Measurements from ENCODE around the gene MLANA. TPM values are rescaled to one million over a fixed set of nuclear protein-coding genes. Genes with fewer than 3 reads are reported as not detected.

The MLANA gene, protein sequence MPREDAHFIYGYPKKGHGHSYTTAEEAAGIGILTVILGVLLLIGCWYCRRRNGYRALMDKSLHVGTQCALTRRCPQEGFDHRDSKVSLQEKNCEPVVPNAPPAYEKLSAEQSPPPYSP
- not detected for total RNA-seq
- long read RNA-seq, result 0 reads

GRCh38 chr9:5890641-5891040, at the start of gene MLANA:
Gene MLANA, plus strand, starts transcription at chr9:5890889. Its CDS starts 1,586 bp downstream, at chr9:5892475.
- TF ChIP-seq, protein P1, sequence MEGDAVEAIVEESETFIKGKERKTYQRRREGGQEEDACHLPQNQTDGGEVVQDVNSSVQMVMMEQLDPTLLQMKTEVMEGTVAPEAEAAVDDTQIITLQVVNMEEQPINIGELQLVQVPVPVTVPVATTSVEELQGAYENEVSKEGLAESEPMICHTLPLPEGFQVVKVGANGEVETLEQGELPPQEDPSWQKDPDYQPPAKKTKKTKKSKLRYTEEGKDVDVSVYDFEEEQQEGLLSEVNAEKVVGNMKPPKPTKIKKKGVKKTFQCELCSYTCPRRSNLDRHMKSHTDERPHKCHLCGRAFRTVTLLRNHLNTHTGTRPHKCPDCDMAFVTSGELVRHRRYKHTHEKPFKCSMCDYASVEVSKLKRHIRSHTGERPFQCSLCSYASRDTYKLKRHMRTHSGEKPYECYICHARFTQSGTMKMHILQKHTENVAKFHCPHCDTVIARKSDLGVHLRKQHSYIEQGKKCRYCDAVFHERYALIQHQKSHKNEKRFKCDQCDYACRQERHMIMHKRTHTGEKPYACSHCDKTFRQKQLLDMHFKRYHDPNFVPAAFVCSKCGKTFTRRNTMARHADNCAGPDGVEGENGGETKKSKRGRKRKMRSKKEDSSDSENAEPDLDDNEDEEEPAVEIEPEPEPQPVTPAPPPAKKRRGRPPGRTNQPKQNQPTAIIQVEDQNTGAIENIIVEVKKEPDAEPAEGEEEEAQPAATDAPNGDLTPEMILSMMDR (IDR thresholded peaks at IDR 0.05), result no peak
- H3K27ac ChIP-seq, result no peak within 1 kb of the TSS
- no peaks in the 10 kb centered on the region for H3K27me3 ChIP-seq
- H3K36me3 ChIP-seq, result no peaks in the 10 kb centered on the region
- no peak for DNase-seq
- ATAC-seq, result no peak
- no peaks in the 10 kb centered on the region for H3K4me1 ChIP-seq
- H3K9me3 ChIP-seq, result no peaks in the 10 kb centered on the region
- intact Hi-C loops (cut with DNase I), result no loop called here
- no peak within 1 kb of the TSS for H3K4me3 ChIP-seq

DNA sequence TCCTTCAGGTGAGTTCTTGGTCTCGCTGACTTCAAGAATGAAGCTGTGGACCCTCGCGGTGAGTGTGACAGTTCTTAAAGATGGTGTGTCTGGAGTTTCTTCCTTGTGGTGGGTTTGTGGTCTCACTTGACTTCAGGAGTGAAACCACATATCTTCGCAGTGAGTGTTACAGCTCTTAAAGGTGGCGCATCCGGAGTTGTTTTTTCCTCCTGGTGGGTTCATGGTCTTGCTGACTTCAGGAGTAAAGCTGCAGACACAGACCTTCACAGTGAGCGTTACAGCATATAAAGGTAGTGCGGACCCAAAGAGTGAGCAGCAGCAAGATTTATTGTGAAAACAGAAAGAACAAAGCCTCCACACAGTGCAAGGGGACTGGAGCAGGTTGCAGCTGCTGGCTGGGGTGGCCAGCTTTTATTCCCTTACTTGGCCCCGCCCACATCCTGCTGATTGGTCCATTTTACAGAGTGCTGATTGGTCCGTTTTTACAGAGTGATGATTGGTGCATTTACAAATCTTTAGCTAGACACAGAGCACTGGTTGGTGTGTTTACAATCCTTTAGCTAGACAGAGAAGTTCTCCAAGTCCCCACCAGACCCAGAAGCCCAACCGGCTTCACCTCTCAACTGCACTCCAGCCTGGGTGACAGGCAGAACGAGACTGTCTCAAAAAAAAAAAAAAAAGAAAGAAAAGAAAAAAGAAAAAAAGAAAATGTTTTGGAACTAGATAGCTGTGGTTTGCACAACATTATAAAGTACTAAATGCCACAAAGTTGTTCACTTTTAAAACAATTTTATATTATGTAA, 48.7 kb upstream of the MLANA start:
- Histone ChIP-seq H3K4me1 (peaks cover 16% of the 10 kb centered on the region), H3K9me3 (no peaks in the 10 kb centered on the region), H3K27me3 (no peaks in the 10 kb centered on the region), H3K36me3 (no peaks in the 10 kb centered on the region), H3K27ac (no peak overlapping the region), H3K4me3 (no peak overlapping the region)
- intact Hi-C loops (cut with DNase I), result no loop called here
- TF ChIP-seq, protein P1 (IDR thresholded peaks at IDR 0.05), result no peak
- DNase-seq, result no peak
- ATAC-seq, result no peak

- no peak for DNase-seq
- intact Hi-C loops (cut with DNase I), result no loop called here
- no peaks in the 10 kb centered on the region for H3K9me3 ChIP-seq
- no peak for ATAC-seq
- H3K4me1 ChIP-seq, result peaks cover 16% of the 10 kb centered on the region
- no peaks in the 10 kb centered on the region for H3K27me3 ChIP-seq
- no peak overlapping the region for H3K4me3 ChIP-seq
- peak overlapping the region; percentile 48 for H3K27ac ChIP-seq
- H3K36me3 ChIP-seq, result no peaks in the 10 kb centered on the region
- TF ChIP-seq, protein P1 (IDR thresholded peaks at IDR 0.05), result no peak
Observed at GRCh38 chr9:5842929-5843793, 47.5 kb upstream of the MLANA start.

GRCh38 chr9:5843794-5844471, 46.8 kb upstream of the MLANA start:
- H3K9me3 ChIP-seq, result no peaks in the 10 kb centered on the region
- no peaks in the 10 kb centered on the region for H3K36me3 ChIP-seq
- peak overlapping the region; percentile 48 for H3K27ac ChIP-seq
- H3K27me3 ChIP-seq, result no peaks in the 10 kb centered on the region
- ATAC-seq, result peak; percentile 57
- intact Hi-C loops (cut with DNase I), result no loop called here
- TF ChIP-seq, protein P1 (IDR thresholded peaks at IDR 0.05), result peak; percentile 6
- no peak overlapping the region for H3K4me3 ChIP-seq
- no peak for DNase-seq
- peaks cover 16% of the 10 kb centered on the region for H3K4me1 ChIP-seq

DNA sequence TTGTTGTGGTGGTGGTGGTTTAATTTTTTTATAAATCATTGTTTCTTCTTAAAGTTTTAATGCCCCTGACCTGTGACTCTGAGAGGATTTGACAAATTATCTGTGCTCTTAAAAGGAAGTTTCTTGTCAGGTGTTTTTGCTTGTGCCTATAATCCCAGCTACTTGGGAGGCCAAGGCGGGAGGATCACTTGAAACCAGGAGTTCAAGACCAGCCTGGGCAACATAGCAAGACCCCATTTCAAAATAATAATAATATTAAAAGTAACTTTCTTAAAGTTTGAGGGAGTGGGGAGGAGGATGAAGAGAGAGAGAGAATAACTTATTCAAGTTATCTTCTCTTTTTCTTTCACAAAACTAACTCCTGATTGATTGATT, 45.5 kb upstream of the MLANA start:
- Histone ChIP-seq H3K4me1 (peaks cover 16% of the 10 kb centered on the region), H3K36me3 (no peaks in the 10 kb centered on the region), H3K27me3 (no peaks in the 10 kb centered on the region), H3K27ac (no peak overlapping the region), H3K4me3 (no peak overlapping the region), H3K9me3 (no peaks in the 10 kb centered on the region)
- intact Hi-C loops (cut with DNase I), result no loop called here
- ATAC-seq, result no peak
- TF ChIP-seq, protein P1 (IDR thresholded peaks at IDR 0.05), result no peak
- no peak for DNase-seq
